Osteocyte (in vitro differentiated cells): ENCODE data around the gene IRX2. TPM values are rescaled to one million over a fixed set of nuclear protein-coding genes. Genes with fewer than 3 reads are reported as not detected.

ENCODE experiments used
- DNase-seq: peaks from one replicate; pipeline ENCODE4 v3.0.0; 2021; ENCODE audit warnings: mixed read lengths; ENCODE audit not compliant: unreplicated experiment; ENCODE audit errors: extremely low spot score
- H3K27ac Mint-ChIP-seq: one replicate; pipeline ENCODE4 v1.8.0; 2021; ENCODE audit warnings: mild to moderate bottlenecking, mixed read lengths; ENCODE audit not compliant: unreplicated experiment
- H3K27me3 Mint-ChIP-seq: one replicate; pipeline ENCODE4 v1.8.0; 2021; ENCODE audit warnings: mixed read lengths; ENCODE audit not compliant: unreplicated experiment
- H3K36me3 Mint-ChIP-seq: one replicate; pipeline ENCODE4 v1.8.0; 2021; ENCODE audit warnings: mixed read lengths; ENCODE audit not compliant: unreplicated experiment
- H3K4me1 Mint-ChIP-seq: one replicate; pipeline ENCODE4 v1.8.0; 2021; ENCODE audit warnings: mixed read lengths; ENCODE audit not compliant: unreplicated experiment
- H3K4me3 Mint-ChIP-seq: one replicate; pipeline ENCODE4 v1.8.0; 2021; ENCODE audit warnings: mild to moderate bottlenecking, moderate library complexity, mixed read lengths; ENCODE audit not compliant: unreplicated experiment
- H3K9me3 Mint-ChIP-seq: one replicate; pipeline ENCODE4 v1.8.0; 2021; ENCODE audit warnings: mixed read lengths; ENCODE audit not compliant: unreplicated experiment
- CTCF ChIP-seq: fragments of 200-600 bp; sonication (generic); IDR thresholded peaks from 2 replicates; pipeline ENCODE4 v1.5.0; 2021; ENCODE audit warnings: antibody characterized with exemption, mild to moderate bottlenecking, moderate library complexity
- total RNA-seq: library from RNA; stranded (reverse); gene quantifications from 2 replicates; pipeline ENCODE4 v1.2.1, GENCODE V29; 2021

Gene IRX2
- total RNA-seq, 1 donor from 2014 or later, result 17.1 TPM

GRCh38 chr5:2756211-2757152 is 5.0 kb upstream of the IRX2 start:
- H3K27me3 Mint-ChIP-seq, result no peaks in the 10 kb centered on the region
- no peak for TF ChIP-seq CTCF
- peak overlapping the region; percentile 92 for H3K27ac Mint-ChIP-seq
- H3K4me3 Mint-ChIP-seq, result peak overlapping the region; percentile 83
- peaks cover 3% of the 10 kb centered on the region for H3K36me3 Mint-ChIP-seq
- peaks cover 49% of the 10 kb centered on the region for H3K4me1 Mint-ChIP-seq
- DNase-seq, result no peak
- no peaks in the 10 kb centered on the region for H3K9me3 Mint-ChIP-seq

- TF ChIP-seq CTCF, result no peak
- no peak for DNase-seq
- Mint-ChIP-seq H3K27me3 (no peaks in the 10 kb centered on the region), H3K27ac (peak overlapping the region; percentile 92), H3K4me1 (peaks cover 49% of the 10 kb centered on the region), H3K4me3 (peak overlapping the region; percentile 83), H3K9me3 (no peaks in the 10 kb centered on the region), H3K36me3 (peaks cover 3% of the 10 kb centered on the region)
Observed at GRCh38 chr5:2755681-2756171, 4.2 kb upstream of the IRX2 start.

- TF ChIP-seq CTCF, result peak; percentile 32
- Mint-ChIP-seq H3K4me3 (peak overlapping the region; percentile 38), H3K9me3 (no peaks in the 10 kb centered on the region), H3K4me1 (peaks cover 49% of the 10 kb centered on the region), H3K36me3 (peaks cover 3% of the 10 kb centered on the region), H3K27me3 (no peaks in the 10 kb centered on the region), H3K27ac (peak overlapping the region; percentile 52)
- DNase-seq, result no peak
Observed at GRCh38 chr5:2755076-2755680, 3.7 kb upstream of the IRX2 start.

GRCh38 chr5:2754581-2755075 is 3.2 kb upstream of the IRX2 start:
- TF ChIP-seq CTCF, result no peak
- DNase-seq, result no peak
- Mint-ChIP-seq H3K27me3 (no peaks in the 10 kb centered on the region), H3K4me3 (peak overlapping the region; percentile 35), H3K9me3 (no peaks in the 10 kb centered on the region), H3K27ac (no peak overlapping the region), H3K4me1 (peaks cover 54% of the 10 kb centered on the region), H3K36me3 (peaks cover 5% of the 10 kb centered on the region)
